Esophagus squamous epithelium (tissue), 5 donors: ENCODE results near the gene SLC25A19. TPM values are rescaled to one million over a fixed set of nuclear protein-coding genes. Genes with fewer than 3 reads are reported as not detected.

ENCODE experiments used
- DNase-seq: peaks from one replicate; lab custom pipeline; 2025; lab: John Stamatoyannopoulos, UW
- H3K27ac ChIP-seq, 4 donors: fragments of 200-600 bp; sonication (generic); one replicate each; pipeline ENCODE4 v1.5.1; 2016 to 2019; ENCODE audit warnings: mild to moderate bottlenecking in 1 of 4
- H3K27me3 ChIP-seq, 4 donors: fragments of 200-600 bp; sonication (generic); 1 replicate in 3 of 4; 2 replicates in 1 of 4; pipeline versions ENCODE4 v1.5.1 to v1.6.0; 2017 to 2021; ENCODE audit warnings: antibody characterized with exemption in 1 of 4
- H3K36me3 ChIP-seq, 3 donors: fragments of 200-600 bp; sonication (generic); one replicate each; pipeline ENCODE4 v1.5.1; 2016 to 2019
- H3K4me1 ChIP-seq, 3 donors: fragments of 200-600 bp; sonication (generic); one replicate each; pipeline ENCODE4 v1.5.1; 2017 to 2019
- H3K4me3 ChIP-seq, 4 donors: fragments of 200-600 bp; sonication (generic); 1 replicate in 3 of 4; 2 replicates in 1 of 4; pipeline ENCODE4 v1.5.1; 2016 to 2019; ENCODE audit warnings: mild to moderate bottlenecking in 2 of 4, moderate library complexity in 1 of 4
- H3K9me3 ChIP-seq, 3 donors: fragments of 200-600 bp; sonication (generic); one replicate each; pipeline ENCODE4 v1.5.1; 2016 to 2019
- POLR2A ChIP-seq, 4 donors: fragments of 450-650 bp; IDR thresholded peaks; one replicate each; pipeline ENCODE4 v1.6.1; 2017; ENCODE audit warnings: antibody characterized with exemption in 4 of 4, mild to moderate bottlenecking in 4 of 4, moderate library complexity in 3 of 4
- WGBS, 2 donors: methylation state at CpG; one replicate each; pipeline ENCODE4 v1.1.5; 2018; 5-methylcytosine and 5-hydroxymethylcytosine counted together
- intact Hi-C: fragments of 100-400 bp; cut with DNase I; formaldehyde crosslinking; loops from one replicate; pipeline ENCODE4 v1.15.0; 2022
- total RNA-seq, 4 donors: library from RNA; depleted of rRNA; stranded (reverse); fragments of >200 nt; gene quantifications; one replicate each; pipeline ENCODE4 v1.1.0, GENCODE V29; 2016
- TF ChIP-seq, protein P1 (sequence below), 6 experiments: fragments of 450-650 bp in 4 of 6; fragments of 200-600 bp in 2 of 6; sonication (generic) in 2 of 6; IDR thresholded peaks; one replicate each; pipeline ENCODE4 v1.5.1; 2016 to 2019; ENCODE audit warnings: antibody characterized with exemption in 6 of 6, mild to moderate bottlenecking in 4 of 6, moderate library complexity in 4 of 6
- donor health status: DM: yes; HTN: yes; CAD: no.

The SLC25A19 gene
- total RNA-seq, 4 donors from 2014 or later: 9.2 to 15.2 (median 11.2) TPM

DNA sequence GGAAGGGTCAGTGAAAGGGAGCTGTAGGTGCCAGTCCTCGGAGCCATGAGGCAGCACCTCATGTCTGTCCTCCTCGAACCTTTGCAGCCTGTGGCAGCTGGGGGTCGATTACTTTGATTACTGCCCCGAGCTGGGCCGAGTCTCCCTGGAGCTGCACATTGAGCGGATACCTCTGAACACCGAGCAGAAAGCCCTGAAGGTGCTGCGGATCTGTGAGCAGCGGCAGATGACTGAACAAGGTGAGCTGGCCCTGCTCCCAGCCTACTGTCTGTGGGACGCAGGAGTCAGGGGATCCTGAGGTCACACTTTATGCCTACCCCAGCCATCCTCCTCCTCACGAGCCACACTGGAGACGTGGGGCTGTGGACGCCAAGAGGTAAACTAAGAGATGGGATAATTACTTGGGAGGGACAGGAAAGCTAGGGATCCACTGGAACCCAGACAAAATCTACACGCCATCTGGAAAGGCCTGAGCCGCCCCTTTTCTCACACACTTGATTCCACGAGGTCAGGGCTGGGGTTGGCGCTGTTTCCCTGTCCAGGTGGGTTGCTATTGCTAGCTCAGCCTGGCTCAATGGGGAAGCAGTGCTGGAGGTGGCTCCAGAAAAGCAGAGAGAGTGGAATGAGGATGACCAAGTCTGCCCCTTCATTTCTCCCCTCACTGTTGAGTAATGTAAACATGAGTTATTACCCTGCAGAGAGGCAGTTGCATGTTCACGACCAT lies 57.3 kb downstream of the SLC25A19 start:
- WGBS, 2 donors: 80 to 91% methylated on average over 11 to 17 of the region's 18 CpGs
- peaks cover 19 to 100% (median 37%) of the 10 kb centered on the region in 3 donors for H3K36me3 ChIP-seq

DNA sequence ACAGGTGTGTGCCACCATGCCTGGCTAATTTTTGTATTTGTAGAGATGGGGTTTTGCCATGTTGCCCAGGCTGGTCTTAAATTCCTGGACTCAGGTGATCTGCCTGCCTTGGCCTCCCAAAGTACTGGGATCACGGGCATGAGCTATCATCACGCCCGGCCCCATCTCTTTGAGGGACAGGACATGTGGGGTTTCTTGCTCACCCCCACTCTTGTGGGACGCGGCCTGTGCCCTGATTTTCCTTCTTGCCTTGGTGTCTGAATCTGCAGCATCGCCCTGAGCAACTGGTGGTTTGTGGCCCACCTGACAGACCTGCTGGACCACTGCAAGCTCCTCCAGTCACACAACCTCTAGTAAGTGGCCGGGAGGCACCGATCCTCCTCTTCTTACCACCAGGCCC lies 58.2 kb downstream of the SLC25A19 start:
- no peak overlapping the region for H3K27ac ChIP-seq
- H3K36me3 ChIP-seq: peaks cover 19 to 100% (median 29%) of the 10 kb centered on the region in 3 donors
- no peaks in the 10 kb centered on the region for H3K27me3 ChIP-seq
- no peak for TF ChIP-seq POLR2A (IDR thresholded peaks at IDR 0.05)
- TF ChIP-seq, protein P1, sequence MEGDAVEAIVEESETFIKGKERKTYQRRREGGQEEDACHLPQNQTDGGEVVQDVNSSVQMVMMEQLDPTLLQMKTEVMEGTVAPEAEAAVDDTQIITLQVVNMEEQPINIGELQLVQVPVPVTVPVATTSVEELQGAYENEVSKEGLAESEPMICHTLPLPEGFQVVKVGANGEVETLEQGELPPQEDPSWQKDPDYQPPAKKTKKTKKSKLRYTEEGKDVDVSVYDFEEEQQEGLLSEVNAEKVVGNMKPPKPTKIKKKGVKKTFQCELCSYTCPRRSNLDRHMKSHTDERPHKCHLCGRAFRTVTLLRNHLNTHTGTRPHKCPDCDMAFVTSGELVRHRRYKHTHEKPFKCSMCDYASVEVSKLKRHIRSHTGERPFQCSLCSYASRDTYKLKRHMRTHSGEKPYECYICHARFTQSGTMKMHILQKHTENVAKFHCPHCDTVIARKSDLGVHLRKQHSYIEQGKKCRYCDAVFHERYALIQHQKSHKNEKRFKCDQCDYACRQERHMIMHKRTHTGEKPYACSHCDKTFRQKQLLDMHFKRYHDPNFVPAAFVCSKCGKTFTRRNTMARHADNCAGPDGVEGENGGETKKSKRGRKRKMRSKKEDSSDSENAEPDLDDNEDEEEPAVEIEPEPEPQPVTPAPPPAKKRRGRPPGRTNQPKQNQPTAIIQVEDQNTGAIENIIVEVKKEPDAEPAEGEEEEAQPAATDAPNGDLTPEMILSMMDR (IDR thresholded peaks at IDR 0.05): no peak
- H3K4me3 ChIP-seq: no peak overlapping the region
- WGBS, 2 donors: 97 to 98% methylated on average over 6 of the region's 8 CpGs
- peaks cover 0 to 19% (median 5%) of the 10 kb centered on the region in 3 donors for H3K4me1 ChIP-seq
- no peak for DNase-seq
- no peaks in the 10 kb centered on the region for H3K9me3 ChIP-seq
- intact Hi-C loops: no loop called here

More for the DNA sequence above, 57.3 kb downstream of the SLC25A19 start:
- intact Hi-C loops: no loop called here
- TF ChIP-seq POLR2A (IDR thresholded peaks at IDR 0.05): no peak
- TF ChIP-seq, protein P1 (IDR thresholded peaks at IDR 0.05): no peak
- no peak for DNase-seq
- H3K4me1 ChIP-seq: peaks cover 0 to 17% (median 5%) of the 10 kb centered on the region in 3 donors
- H3K27me3 ChIP-seq: no peaks in the 10 kb centered on the region
- H3K27ac ChIP-seq: no peak overlapping the region
- no peak overlapping the region for H3K4me3 ChIP-seq
- H3K9me3 ChIP-seq: no peaks in the 10 kb centered on the region

DNA sequence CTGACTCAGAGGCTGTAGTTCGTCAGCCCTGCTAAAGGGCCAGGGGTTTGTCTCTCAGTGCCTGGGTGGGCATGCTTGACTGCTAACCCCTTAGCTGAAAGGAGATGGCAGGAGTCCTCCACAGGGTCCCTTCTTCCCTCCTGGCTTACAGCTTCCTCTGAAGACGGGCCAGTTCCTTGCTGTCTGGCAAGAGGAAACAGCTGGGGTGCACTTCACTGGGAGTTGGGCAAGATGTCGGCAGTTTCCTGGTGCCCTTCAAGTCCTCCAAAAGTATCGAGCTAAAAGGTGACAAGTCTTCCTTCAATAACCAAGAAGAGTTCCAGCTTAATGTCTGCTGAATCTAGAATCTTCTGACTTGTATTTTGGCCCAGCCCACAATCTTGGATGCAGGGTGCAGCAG lies 60.4 kb downstream of the SLC25A19 start:
- no peak for DNase-seq
- Histone ChIP-seq H3K4me3 (no peak overlapping the region), H3K4me1 (peaks cover 0 to 19% (median 5%) of the 10 kb centered on the region in 3 donors), H3K27ac (peak overlapping the region in 3 of 4 donors; percentile 16 to 50 (median 49)), H3K36me3 (peaks cover 25 to 100% (median 36%) of the 10 kb centered on the region in 3 donors), H3K9me3 (no peaks in the 10 kb centered on the region), H3K27me3 (no peaks in the 10 kb centered on the region)
- no peak for TF ChIP-seq POLR2A (IDR thresholded peaks at IDR 0.05)
- TF ChIP-seq, protein P1 (IDR thresholded peaks at IDR 0.05): no peak
- intact Hi-C loops: no loop called here
- 33 to 48% methylated on average over 1 to 3 of the region's 4 CpGs for WGBS, 2 donors

DNA sequence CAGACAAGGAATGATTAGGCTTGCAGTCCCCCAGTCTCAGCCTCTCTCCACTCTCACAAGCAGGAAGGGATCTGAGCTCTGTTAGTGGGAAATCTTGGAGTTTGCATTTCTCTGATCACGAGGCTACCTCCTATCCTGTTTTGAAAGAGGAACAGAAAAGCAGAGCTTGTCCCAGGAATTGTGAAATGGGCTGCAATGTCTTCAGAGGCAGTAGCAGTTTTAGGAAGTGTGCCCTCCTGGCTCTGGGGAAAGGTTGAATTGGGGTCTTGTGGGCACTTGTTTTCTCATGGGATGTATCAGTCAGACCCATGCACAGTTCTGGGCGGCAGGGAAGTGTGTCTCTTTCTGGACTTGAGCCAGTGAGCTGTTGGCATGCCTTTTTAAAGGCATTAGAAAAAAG lies 60.9 kb downstream of the SLC25A19 start:
- Histone ChIP-seq H3K9me3 (no peaks in the 10 kb centered on the region), H3K4me3 (no peak overlapping the region), H3K4me1 (peaks cover 0 to 19% (median 5%) of the 10 kb centered on the region in 3 donors), H3K27ac (peak overlapping the region in 3 of 4 donors; percentile 16 to 50 (median 49)), H3K27me3 (no peaks in the 10 kb centered on the region), H3K36me3 (peaks cover 25 to 100% (median 36%) of the 10 kb centered on the region in 3 donors)
- no peak for DNase-seq
- 13 to 40% methylated on average over 2 of the region's 2 CpGs for WGBS, 2 donors
- TF ChIP-seq POLR2A (IDR thresholded peaks at IDR 0.05): no peak
- TF ChIP-seq, protein P1 (IDR thresholded peaks at IDR 0.05): no peak
- intact Hi-C loops: no loop called here

DNA sequence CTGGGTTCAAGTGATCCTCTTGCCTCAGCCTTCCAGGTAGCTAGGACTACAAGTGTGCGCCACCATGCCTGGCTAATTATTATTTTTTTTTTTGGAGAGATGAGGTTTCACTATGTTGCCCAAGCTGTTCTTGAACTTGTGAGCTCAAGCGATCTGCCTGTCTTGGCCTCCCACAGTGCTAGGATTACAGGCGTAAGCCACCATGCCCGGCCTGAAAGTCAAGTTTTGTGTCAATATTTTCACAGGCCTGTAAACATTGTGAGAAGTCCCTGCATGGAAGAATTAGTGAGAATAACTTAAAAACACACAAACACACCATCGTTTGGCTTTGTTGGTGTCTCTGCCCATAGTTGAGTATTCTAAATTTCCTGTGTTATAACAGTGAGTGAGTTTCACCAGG lies 61.5 kb downstream of the SLC25A19 start:
- no peaks in the 10 kb centered on the region for H3K9me3 ChIP-seq
- no peak for DNase-seq
- no peak overlapping the region for H3K4me3 ChIP-seq
- no peaks in the 10 kb centered on the region for H3K27me3 ChIP-seq
- TF ChIP-seq, protein P1 (IDR thresholded peaks at IDR 0.05): no peak
- TF ChIP-seq POLR2A (IDR thresholded peaks at IDR 0.05): no peak
- 77 to 80% methylated on average over 4 to 5 of the region's 5 CpGs for WGBS, 2 donors
- intact Hi-C loops: no loop called here
- peaks cover 25 to 100% (median 32%) of the 10 kb centered on the region in 3 donors for H3K36me3 ChIP-seq
- H3K27ac ChIP-seq: peak overlapping the region in 3 of 4 donors; percentile 16 to 49 (median 46)
- peaks cover 0 to 19% (median 5%) of the 10 kb centered on the region in 3 donors for H3K4me1 ChIP-seq
